ENCODE results near the gene OSCP1. TPM values are rescaled to one million over a fixed set of nuclear protein-coding genes. Genes with fewer than 3 reads are reported as not detected.
A peak's percentile ranks its signal among the peaks of the same experiment; 100 is the strongest.

OSCP1 gene
- total RNA-seq, 1 experiment from 2014 or later, result 5.7 TPM

DNA sequence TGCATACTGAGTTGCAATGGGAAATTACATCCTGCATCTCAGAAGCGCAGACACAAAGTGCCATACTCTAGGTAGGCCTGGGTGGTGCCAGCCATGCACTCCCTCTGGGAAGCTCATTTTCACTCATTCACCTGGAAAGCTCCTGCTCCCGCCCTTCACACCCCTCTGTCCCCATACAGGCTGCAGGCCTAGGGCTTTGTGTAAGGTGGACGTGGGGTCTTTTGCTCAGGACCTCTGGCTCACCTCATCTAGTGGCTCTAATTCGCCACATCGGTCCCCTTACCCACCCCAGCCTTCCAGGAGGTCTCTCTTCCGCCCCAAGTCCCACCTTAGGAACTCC is 13.2 kb upstream of the OSCP1 start:
- no peaks in the 10 kb centered on the region for H3K27me3 ChIP-seq
- H3K36me3 ChIP-seq, result peaks cover 31% of the 10 kb centered on the region
- no peaks in the 10 kb centered on the region; the same call in 1 of the 2 replicates for H3K9me3 ChIP-seq
- peak overlapping the region; percentile 100 for H3K4me3 ChIP-seq
- no peak for DNase-seq

DNA sequence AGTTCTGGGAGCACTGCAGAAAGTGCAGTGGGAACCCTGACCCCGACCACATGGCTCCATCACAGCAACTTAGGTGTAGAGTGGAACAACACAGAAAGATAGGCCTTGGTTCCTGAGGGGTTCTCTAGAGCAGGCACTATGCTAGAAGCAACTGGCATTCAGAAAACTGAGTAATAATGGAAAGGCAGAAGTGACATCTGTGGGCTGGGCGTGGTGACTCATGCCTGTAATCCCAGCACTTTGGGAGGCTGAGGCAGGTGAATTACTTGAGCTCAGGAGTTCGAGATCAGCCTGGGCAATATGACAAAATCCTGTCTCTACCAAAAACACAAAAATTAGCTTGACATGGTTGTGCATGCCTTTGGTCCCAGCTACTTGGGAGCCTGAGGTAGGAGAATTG is 8.7 kb upstream of the OSCP1 start:
- peaks cover 61% of the 10 kb centered on the region for H3K36me3 ChIP-seq
- no peaks in the 10 kb centered on the region for H3K9me3 ChIP-seq
- no peak for DNase-seq
- no peak overlapping the region for H3K4me3 ChIP-seq
- H3K27me3 ChIP-seq, result no peaks in the 10 kb centered on the region

DNA sequence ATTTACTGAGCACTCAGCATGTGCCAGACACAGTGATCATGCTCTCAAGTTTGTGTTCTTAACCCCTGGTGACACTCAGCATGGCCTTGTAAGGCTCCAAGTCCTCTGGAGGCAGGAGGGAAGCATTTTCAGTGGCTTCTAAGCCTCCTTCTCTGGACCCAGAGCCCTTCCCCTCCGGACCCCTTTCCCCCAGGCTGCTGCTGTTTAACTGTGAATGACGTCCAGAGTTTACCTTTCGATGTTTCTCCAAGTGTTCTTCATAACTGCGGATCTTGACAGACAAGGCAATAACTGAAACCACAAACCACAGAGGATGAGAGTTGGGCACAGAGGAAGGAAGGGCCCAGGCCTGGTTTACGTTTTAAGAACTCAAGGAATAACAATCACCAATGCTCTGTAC is 7.4 kb upstream of the OSCP1 start:
- no peak overlapping the region for H3K4me3 ChIP-seq
- H3K9me3 ChIP-seq, result no peaks in the 10 kb centered on the region
- H3K36me3 ChIP-seq, result peaks cover 60% of the 10 kb centered on the region
- no peak for DNase-seq
- no peaks in the 10 kb centered on the region for H3K27me3 ChIP-seq

DNA sequence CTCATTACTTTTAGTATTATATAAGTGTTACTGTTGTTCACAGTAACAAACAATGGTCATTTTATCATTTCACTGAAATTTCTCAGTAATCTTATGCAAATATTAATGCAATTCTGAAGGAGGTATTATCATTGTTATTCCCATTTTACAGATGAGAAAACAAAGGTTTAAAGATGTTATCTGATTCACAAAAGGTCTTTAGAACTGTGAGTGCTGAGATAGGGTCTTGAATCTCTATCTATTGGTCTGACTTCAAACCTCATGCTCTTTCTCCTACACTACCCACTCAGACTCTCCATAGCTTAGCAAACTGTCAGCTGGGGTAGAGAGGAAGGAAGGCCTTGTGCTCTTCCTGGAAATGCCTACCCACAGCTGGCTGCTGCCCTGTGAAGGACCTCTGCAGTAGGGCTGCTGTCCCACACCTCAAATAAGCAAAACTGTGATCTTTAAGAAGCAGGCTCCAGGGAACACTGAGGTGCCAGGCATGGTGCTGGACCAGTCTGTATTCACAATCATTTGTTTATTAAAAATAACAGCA is 6.2 kb upstream of the OSCP1 start:
- no peak overlapping the region for H3K4me3 ChIP-seq
- DNase-seq, result no peak
- peaks cover 51% of the 10 kb centered on the region for H3K36me3 ChIP-seq
- H3K9me3 ChIP-seq, result no peaks in the 10 kb centered on the region
- H3K27me3 ChIP-seq, result no peaks in the 10 kb centered on the region

DNA sequence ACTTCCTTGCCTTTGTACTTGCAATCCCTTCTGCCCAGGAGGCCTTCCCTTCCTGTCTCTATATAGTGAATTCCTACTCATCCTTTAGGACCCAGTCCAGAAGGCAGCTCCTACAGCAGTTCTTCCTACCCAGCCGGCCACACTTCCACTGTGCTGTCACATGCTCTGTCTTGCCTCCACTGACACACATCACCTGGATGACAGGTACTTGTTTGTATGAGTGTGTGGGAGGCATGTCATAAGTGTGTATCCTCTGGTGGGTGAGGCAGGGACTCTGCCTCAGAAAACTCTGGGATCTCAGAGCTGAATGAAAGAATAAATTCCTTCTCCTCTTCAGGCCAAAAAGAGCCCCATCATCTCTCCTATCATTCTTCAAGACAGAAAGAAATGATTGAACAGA is 5.1 kb upstream of the OSCP1 start:
- Histone ChIP-seq H3K27me3 (no peaks in the 10 kb centered on the region), H3K36me3 (peaks cover 41% of the 10 kb centered on the region), H3K9me3 (no peaks in the 10 kb centered on the region), H3K4me3 (no peak overlapping the region)
- no peak for DNase-seq

DNA sequence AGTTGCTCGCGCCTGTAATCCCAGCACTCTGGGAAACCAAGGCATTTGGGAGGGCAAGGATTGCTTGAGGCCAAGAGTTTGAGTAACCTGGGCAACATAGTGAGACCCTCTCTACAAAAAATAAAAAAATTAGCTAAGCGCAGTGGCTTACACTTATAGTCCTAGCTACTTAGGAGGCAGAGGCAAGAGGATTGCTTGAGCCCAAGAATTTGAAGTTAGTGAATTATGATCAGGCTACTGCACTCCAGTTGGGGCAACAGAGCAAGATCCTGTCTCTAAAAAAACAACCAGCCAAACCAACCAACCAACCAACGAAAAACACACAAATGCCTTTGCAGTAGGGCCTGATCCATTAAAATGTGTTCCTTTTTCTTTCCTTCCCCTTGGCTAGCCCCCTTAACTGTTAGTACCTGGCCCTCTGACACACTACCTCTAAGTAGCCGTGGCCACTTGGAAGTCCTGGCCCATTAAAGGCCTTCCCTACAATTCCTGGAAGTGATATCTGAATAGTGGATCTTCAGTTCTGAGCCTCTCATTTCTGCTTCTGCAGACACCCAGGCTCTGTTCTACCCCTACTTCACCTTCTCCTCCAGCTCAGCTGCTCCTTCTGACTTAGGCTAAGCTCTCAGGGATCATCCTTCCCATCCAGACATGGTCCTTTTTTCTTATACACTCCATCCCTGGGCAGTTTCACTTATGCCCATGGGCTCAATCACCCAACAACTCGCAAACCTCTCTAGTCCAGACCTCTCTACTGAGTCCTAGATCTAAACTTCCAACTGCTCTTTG is 3.5 kb upstream of the OSCP1 start:
- Histone ChIP-seq H3K36me3 (peaks cover 35% of the 10 kb centered on the region), H3K4me3 (no peak overlapping the region), H3K9me3 (no peaks in the 10 kb centered on the region), H3K27me3 (no peaks in the 10 kb centered on the region)
- DNase-seq, result no peak

DNA sequence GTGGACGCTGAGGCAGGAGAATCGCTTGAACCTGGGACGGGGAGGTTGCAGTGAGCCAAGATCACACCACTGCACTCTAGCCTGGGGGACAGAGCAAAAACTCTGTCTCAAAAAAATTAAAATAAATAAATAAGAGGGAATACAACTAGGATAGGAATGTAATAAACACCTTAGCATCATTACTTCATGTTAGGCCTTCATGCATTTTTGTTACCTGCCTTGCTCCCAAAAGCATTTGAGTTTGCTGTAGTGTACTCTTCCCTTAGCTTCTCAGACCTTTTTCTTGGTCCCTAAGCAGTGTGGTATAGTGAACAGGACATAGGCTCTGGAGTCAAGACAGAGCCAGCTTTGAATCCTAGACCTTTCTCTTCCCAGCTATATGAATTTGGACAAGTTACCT is 2.8 kb upstream of the OSCP1 start:
- no peaks in the 10 kb centered on the region for H3K27me3 ChIP-seq
- no peak for DNase-seq

DNA sequence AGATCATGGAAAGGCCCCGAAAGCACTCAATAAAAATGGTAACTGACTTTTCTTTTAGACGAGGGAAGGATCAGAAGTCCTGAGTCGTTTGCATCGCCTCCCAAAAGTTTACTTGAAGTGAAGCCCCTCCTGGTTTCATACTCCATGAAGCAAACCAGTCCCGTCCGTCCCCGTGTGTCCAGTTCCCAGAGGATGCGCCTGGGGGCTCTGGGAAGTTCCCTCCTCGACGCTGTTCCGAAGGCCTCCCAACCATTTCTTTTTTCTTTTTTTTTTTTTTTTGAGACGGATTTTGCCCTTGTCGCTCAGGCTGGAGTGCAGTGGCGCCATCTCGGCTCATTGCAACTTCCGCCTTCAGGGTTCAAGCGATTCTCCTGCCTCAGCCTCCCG is 661 bp upstream of the OSCP1 start:
- DNase-seq, result no peak
- no peaks in the 10 kb centered on the region for H3K9me3 ChIP-seq

More for the DNA sequence above, 2.8 kb upstream of the OSCP1 start:
- Histone ChIP-seq H3K4me3 (no peak overlapping the region), H3K36me3 (peaks cover 30% of the 10 kb centered on the region), H3K9me3 (no peaks in the 10 kb centered on the region)

DNA sequence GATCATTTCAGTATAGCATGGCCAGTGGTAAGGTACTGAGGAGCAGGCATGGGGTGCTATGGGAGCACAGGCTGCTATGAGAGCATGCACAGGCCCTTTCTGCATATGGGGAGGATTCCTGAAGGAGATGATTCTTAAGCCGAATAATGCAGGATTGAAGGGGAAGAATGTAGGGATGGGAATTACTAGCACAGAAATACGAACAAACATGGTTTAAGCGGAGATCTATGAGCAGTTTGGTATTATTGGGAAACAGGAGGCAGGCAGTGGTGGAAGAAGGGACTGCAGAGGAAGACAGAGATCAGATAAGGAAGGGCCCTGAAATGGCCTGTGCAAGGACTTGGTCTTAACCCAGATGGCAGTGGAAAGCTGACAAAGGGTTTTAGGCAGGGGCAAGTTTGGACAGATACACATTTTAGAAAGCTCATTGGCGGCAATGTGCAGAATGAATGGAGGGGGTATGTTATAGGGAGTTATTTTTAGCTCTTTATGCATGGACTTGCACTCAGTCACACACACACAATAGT is 1.7 kb downstream of the OSCP1 start:
- Histone ChIP-seq H3K4me3 (no peak overlapping the region), H3K36me3 (no peaks in the 10 kb centered on the region), H3K27me3 (no peaks in the 10 kb centered on the region), H3K9me3 (no peaks in the 10 kb centered on the region)
- DNase-seq, result no peak

More for the DNA sequence above, 661 bp upstream of the OSCP1 start:
- Histone ChIP-seq H3K4me3 (peak overlapping the region; percentile 75), H3K27me3 (no peaks in the 10 kb centered on the region), H3K36me3 (peaks cover 14% of the 10 kb centered on the region)

DNA sequence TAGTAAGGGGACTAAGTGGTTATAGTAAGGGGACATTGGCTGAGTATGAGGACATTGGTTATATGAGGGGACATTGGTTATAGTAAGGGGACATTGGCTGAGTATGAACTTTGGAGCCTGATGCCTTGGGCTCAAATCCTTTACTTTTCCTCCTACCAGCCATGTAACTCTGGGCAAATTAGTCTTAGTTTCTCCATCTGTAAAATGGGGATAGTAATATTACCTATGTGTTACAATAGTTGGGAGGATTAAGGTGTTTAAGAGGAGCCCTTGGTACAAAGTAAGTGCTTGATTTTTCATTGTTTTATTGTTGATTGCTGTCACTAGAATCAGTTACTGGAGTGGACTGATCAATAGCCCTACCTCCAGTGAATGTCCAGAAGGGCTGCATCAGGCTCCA is 2.8 kb downstream of the OSCP1 start:
- H3K36me3 ChIP-seq, result no peaks in the 10 kb centered on the region
- H3K27me3 ChIP-seq, result no peaks in the 10 kb centered on the region
- DNase-seq, result no peak
- no peak overlapping the region for H3K4me3 ChIP-seq
- H3K9me3 ChIP-seq, result no peaks in the 10 kb centered on the region

DNA sequence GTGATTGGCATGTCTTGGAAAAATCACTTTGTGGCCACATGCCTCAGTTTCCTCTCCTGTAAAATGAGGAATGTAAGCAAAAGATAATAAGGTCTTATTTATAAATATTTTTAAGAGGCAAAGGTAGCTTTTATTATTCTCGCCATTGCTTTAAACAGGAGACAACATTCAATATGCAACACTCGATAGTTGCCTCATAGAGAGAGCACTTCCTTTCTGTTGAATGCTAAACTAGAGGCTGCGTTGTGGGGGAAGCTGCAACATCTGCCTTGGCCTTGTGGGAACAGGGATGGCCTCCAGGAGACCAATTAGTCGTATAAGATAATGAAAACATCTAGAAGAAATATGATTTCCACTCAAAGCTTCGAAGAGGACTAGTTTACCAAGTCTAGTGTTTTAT is 3.5 kb downstream of the OSCP1 start:
- Histone ChIP-seq H3K9me3 (no peaks in the 10 kb centered on the region), H3K4me3 (no peak overlapping the region), H3K36me3 (no peaks in the 10 kb centered on the region), H3K27me3 (no peaks in the 10 kb centered on the region)
- no peak for DNase-seq

DNA sequence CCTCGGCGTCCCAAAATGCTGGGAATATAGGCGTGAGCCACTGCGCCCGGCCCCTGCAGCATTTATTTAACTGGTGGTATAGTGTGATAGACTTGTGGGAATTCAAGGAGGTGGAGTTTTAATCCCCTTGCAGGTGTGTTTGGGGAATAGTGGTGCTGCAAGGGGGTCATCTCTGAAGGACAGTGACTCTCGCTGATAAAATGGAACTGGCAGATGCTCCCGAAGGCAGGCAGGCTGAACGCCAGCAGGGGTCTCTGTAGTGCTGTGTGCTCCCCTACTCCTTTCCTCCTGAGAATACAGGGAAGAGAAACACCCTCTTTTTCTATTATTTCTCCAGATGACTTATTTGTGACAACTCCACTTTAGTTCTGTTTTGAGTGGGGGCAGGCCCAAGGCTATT is 4.0 kb downstream of the OSCP1 start:
- no peaks in the 10 kb centered on the region for H3K9me3 ChIP-seq
- no peaks in the 10 kb centered on the region for H3K36me3 ChIP-seq
- no peak overlapping the region for H3K4me3 ChIP-seq
- H3K27me3 ChIP-seq, result no peaks in the 10 kb centered on the region
- DNase-seq, result no peak

DNA sequence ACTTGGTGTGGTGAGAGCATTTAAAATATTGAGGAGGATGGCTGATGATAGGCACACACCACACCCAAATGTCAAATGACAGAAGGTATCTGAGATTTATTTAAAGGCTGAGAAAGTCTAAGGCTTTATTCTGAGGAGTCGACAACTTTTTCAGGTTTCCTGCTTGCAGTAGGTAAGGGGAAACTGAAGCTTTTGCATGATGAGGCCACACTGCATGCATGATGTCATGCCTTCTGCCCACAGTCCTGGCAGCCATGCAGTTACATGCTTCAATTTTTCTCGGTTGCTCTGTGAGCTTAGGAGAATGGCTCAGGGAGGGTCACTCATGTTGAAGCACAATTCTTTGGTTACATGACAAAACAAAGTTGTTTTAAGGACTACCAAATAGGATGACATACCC is 7.0 kb downstream of the OSCP1 start:
- DNase-seq, result no peak
- Histone ChIP-seq H3K36me3 (no peaks in the 10 kb centered on the region), H3K4me3 (no peak overlapping the region), H3K9me3 (no peaks in the 10 kb centered on the region), H3K27me3 (no peaks in the 10 kb centered on the region)

DNA sequence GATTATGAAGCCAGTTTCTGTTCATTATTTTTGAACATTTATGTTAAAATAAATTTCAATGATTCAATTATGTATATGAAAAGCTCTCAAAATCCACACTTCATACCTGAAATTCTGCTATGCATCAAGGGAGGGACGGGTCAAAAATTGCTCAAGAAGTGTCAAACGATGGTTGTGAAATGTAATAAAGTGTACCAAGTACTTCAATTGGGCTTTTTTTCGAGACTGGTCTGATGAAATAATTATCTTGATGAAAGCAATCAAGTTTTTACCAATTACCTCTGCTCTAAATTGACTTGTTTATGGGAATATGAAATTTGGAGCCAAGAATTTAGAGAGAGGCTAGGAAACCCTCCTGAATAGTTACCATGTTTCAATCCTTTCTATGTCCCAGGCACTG is 7.9 kb downstream of the OSCP1 start:
- H3K27me3 ChIP-seq, result no peaks in the 10 kb centered on the region
- H3K36me3 ChIP-seq, result no peaks in the 10 kb centered on the region
- H3K9me3 ChIP-seq, result no peaks in the 10 kb centered on the region
- H3K4me3 ChIP-seq, result no peak overlapping the region
- no peak for DNase-seq

DNA sequence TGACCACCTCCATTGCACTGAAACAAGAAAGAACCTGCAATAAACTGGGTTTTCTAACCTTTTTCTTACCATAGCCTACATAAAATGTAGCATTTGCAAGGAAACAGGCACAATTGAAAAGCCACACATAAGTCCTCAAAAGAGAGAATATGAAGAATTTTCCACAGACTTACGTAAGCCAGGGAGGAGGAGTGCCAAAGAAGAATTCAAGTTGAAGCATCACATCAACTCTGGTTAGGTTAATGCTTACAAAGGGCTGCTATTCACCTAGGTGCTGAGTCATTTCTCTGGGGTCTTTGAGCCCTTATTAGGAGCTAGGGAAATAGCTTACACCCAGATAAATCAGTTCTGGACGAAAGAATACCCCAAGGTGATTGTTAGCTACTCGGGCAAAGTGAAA is 9.6 kb downstream of the OSCP1 start:
- Histone ChIP-seq H3K9me3 (no peaks in the 10 kb centered on the region), H3K4me3 (no peak overlapping the region), H3K27me3 (no peaks in the 10 kb centered on the region), H3K36me3 (no peaks in the 10 kb centered on the region; the same call in 1 of the 2 replicates)
- no peak for DNase-seq

DNA sequence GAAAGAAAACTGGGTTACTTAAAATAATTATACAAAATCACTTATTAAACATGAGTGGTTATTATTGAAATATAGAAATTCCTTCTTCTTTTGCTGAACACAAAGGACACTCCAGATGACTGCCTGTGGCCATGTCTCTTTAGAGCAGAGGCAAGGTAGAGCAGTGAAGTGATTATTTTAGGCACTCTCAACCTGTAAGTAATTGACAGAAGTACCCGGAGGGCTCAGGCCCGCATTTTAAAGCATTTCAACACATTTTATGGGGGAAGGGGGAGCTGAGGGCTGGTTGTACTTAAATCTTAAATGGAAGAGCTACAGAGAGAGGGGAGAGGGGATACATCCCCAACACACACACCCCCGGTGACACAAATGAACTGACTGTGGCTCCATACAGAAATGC is 10.2 kb downstream of the OSCP1 start:
- no peaks in the 10 kb centered on the region; the same call in 1 of the 2 replicates for H3K36me3 ChIP-seq
- DNase-seq, result no peak
- H3K9me3 ChIP-seq, result no peaks in the 10 kb centered on the region
- H3K4me3 ChIP-seq, result no peak overlapping the region
- H3K27me3 ChIP-seq, result no peaks in the 10 kb centered on the region

DNA sequence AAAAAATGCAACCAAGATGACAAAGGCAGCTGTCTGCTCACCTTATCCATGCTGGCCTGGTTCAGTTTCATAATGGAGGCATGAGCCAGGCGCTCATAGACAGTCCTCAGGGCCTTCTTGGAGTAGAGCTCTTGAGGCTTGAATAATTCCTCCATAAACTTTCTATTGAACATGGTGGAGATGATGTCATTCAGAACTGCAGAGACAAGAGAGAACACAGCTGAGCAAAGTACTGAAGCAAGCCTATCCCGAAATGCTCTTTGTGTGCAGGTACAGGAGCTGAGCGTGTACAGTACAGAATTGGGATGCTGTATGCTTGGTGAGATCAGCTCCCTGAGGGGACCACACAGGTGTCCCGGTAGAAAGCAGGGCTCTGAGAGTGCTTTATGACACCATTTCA is 11.5 kb downstream of the OSCP1 start:
- no peak for DNase-seq
- Histone ChIP-seq H3K36me3 (no peaks in the 10 kb centered on the region; the same call in 1 of the 2 replicates), H3K27me3 (no peaks in the 10 kb centered on the region), H3K4me3 (no peak overlapping the region), H3K9me3 (no peaks in the 10 kb centered on the region)

DNA sequence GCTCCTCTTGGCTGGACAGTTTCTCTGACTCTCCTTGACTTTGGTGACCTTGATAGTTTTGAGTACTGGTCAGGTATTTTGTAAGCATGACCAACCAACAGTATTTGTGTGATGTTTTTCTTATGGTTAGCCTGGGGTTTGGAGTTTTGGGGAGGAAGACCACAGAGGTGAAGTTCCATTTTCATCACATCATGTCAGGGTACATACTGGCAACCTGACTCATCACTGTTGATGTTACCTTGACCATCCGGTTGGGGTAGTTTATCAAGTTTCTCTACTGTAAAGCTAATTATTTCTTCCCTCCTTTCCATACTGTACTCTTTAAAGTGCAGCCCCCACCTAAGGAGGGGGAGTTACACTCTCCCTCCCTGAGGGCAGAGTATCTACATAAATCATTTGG is 13.4 kb downstream of the OSCP1 start:
- H3K4me3 ChIP-seq, result no peak overlapping the region
- DNase-seq, result no peak

More for the DNA sequence above, 13.4 kb downstream of the OSCP1 start:
- no peaks in the 10 kb centered on the region for H3K9me3 ChIP-seq
- H3K27me3 ChIP-seq, result no peaks in the 10 kb centered on the region
- H3K36me3 ChIP-seq, result no peaks in the 10 kb centered on the region; the same call in 1 of the 2 replicates

Data from MG63 (cell line).